T-helper 9 cell (primary cell): ENCODE results near the gene SWT1.
A peak's percentile ranks its signal among the peaks of the same experiment; 100 is the strongest.

Source experiments
- DNase-seq: peaks from one replicate; pipeline ENCODE4 v3.0.0-alpha.2; 2020
- total RNA-seq, 2 donors: gene quantifications; one replicate each; lab custom pipeline; 2026; lab: John Stamatoyannopoulos, UW

The SWT1 gene, protein sequence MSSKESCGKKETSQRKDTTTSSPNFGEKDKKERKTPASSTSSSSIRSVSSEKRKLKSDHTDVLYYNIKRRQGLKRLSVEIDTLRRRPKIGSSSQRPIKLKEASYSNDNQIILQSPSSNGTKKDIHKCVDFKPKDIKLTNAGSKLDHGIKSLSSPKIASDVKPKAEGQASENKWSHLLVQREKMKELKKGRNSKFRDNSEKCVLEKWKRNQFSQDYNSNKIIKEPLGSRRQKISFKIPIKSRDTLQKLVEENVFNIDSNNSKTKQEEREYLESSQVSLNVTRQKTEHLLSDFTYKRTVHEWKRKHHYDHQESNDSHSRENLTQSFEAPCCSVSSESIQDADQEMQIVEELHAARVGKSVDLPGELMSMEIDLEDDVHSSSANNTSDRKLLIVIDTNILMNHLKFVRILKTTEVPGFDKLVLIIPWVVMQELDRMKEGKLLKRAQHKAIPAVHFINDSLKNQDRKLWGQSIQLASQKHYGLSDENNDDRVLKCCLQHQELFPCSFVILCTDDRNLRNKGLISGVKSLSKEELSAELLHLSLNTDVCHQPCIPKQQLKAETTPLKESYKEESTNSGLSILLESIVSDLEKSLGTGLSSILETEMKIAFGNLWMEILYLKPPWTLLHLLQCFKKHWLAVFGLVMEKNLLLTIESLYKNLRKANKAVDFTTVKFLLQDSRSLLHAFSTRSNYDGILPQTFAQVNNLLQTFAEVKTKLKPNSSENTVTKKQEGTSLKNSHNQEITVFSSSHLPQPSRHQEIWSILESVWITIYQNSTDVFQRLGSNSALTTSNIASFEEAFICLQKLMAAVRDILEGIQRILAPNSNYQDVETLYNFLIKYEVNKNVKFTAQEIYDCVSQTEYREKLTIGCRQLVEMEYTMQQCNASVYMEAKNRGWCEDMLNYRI
- total RNA-seq = 19.1 to 24.6 reads per million in 2 donors

- peak; percentile 97 for DNase-seq
Observed at GRCh38 chr1:185156854-185157598, at the start of gene SWT1, which contains the start of gene TRMT1L. Gene SWT1 (plus strand): TSS chr1:185157167. CDS start chr1:185160842, 3,675 bp downstream. Gene TRMT1L (minus strand): TSS chr1:185156953. CDS start chr1:185156712, 241 bp downstream.

DNA sequence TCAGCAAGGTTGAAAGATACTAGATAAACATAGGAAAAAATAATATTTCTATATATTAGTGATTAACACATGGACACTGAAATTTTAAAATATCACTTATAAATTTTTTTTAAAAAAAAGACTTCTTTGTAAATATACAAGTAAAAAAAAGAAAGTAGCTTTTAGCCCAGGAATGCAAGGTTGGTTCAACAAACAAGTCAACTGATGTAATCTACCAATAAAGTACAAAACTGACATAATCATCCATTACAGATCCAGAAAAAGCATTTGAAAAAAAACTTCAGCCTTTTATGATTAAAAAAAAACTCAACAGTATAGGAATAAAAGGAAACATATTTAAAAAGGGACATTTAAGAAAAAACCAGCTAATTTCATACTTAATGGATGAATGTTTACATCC is 48.6 kb upstream of the SWT1 start:
- no peak for DNase-seq

DNA sequence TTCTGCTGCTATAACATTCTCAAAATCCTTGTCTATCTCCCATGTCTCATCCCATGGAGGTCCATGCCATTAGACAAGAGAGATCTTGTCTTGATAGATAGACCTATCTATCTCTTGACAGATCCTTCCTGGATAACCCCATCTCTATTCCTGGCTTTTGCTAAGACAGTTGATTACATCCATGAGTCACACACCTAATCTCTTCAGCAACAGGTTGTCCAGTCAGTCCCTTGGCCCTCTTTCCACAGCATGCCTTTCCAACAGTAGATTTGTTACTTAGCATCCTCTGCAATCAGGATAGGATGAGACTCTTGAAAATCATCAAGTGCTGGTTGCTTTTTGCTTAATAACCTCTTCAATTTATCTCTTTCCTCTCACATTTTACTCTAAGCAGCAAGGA is 46.8 kb upstream of the SWT1 start:
- no peak for DNase-seq

DNA sequence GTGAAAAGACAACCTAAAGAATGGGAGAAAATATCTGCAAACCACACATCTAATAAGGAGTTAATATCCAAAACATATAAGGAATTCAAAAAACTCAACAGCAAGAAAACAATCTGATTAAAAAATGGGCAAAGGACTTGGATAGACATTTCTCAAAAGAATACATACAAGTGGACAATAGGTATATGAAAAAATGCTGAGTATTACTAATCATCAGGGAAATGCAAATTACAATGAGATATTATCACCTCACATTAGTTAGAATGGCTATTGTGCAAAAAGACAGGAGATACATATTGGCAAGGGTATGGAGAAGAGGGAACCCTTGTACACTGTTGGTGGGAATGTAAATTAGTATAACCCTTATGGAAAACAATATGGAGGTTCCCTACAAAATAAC is 45.1 kb upstream of the SWT1 start:
- DNase-seq = no peak

DNA sequence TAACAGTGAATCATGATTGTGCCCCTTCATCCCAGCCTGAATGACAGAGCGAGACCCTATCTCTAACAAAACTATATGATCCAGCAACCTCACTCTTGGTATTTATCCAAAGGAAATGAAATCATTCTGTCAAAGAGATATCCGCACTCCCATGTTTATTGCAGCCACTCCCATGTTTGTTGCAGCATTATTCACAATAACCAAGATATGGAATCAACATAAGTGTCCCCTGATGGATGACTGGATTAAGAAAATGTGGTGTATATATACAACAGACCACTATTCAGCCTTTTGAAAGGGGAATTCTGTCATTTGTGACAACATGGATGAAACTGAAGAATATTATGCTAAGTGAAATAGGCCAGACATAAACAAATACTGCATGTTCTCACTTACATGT is 44.6 kb upstream of the SWT1 start:
- no peak for DNase-seq

DNA sequence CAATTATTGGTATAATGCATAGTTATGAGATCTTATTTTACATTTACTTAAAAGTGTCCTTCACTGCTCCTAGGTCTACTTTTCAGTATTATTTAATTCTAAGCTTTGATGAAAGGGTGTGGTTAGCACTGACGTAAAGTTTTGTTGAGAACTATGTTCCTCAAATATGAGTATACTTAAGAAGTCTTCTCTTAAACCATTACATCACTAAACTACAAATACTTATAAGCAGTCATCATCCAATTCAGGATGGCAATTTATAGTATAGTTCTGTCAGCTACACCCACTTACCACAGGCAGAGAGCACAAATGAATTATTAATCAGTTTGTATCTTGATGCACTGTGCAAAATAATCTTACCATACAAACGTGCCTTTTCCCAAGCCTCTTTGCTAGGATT is 27.3 kb upstream of the SWT1 start:
- no peak for DNase-seq

DNA sequence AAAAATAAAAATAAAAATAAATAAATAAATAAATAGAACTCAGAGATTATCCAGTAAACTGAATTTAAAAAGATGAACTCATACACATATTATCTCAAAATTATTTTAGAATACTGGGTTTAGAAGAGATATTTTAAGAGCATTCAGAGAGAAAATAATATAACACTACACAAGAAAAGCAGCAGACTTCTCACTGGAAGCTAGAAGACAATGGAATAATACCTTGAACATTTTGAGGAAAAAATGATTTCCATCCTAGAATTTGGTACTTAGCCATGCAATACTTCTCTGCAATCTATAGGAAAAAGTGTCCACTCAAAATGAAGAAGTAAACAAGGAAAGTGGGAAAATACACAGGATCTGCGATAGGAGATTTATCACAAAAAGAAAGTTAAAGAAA is 24.4 kb upstream of the SWT1 start:
- DNase-seq = no peak

- DNase-seq = no peak
Observed at GRCh38 chr1:185137896-185138545, 18.9 kb upstream of the SWT1 start.

GRCh38 chr1:185139246-185139645 is 17.7 kb upstream of the SWT1 start:
- DNase-seq = no peak

- no peak for DNase-seq
Observed at GRCh38 chr1:185144233-185144632, 12.7 kb upstream of the SWT1 start.

DNA sequence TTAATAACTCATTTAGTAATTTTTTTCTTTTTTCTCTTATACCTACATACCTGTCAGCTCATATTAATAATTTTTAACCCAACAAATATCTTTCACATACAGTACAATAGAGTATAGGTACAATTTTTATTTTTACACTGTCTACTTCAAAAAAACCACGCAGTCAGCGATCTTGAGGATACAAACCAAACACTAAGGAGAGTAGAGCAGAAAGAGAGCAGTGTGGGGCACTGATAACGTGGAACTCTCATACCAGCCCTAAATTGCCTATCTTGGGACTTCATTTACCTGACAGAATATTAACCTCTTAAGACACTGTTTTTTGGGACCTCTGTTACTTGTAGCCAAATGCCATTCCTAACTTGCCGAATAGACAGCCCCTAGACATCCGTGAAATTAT is 5.8 kb upstream of the SWT1 start:
- DNase-seq = no peak

GRCh38 chr1:185152187-185152767 is 4.7 kb upstream of the SWT1 start:
- DNase-seq = no peak

DNA sequence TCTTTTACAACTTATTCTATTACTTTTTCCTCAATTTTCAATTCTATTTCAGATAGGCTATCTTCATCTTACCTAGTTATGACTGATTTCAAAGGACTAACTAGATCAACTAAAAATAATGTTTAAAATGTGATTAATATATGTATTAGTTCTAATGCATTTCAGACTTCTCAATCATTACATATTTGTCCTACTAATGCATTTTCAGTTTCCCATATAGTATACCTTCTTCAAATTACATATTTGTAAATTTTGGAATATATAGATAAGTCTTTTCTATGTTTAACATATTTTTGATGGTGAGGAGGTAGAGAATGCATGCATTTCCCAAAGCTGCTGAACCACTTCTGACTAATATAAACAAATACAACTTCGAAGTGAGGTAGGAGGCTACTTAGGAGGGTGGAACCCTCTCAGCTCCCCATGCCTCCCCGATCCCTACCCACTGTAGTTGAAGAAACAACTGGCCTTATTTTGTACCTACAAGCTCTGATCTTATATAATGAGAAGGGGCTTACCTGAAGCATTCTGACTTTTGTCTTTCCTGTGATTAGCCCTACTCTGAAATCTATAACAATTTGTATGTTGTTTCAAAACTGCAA is 2.0 kb upstream of the SWT1 start:
- DNase-seq = no peak

- DNase-seq = no peak
Observed at GRCh38 chr1:185155600-185156287, 1.2 kb upstream of the SWT1 start.

- no peak for DNase-seq
Observed at GRCh38 chr1:185156288-185156853, 596 bp upstream of the SWT1 start.

- DNase-seq = no peak
Observed at GRCh38 chr1:185157599-185158412, 839 bp downstream of the SWT1 start.

DNA sequence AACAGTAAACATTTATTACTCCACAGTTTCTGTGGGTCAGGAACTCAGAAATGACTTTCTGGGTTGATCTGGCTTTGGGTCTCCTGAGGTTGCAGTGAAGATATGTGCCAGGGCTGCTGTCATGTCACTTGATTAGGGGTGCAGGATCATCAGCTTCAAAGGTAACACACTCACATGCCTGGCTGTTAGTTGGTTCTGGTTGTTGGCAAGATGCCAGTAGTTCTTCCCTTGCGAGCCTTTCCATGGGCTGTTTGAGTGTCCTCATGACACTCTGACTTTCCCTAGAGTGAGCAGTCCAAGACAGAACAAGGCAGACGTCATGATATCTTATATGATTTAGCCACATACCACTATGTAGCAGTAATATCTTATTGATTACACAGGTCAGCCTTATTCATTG is 1.8 kb downstream of the SWT1 start:
- DNase-seq = no peak

DNA sequence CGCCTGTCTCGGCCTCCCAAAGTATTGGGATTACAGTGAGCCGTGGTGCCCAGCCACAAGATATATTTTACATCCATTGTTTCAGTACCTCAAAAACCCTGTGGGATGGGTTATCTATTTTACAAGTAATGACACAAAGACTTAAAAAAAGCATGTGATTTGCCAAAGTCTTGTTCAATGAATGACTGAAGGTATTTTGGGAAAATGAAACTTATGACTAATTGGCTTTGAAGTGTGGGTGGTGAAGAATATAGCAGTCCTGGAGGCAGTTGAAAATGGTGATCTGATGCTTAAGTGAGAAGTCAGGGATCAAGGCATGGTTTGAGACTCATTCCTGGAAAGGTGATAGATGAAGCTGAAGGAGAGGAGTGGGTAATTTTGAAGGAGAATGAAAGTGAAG is 3.0 kb downstream of the SWT1 start:
- DNase-seq = no peak

- DNase-seq = no peak
Observed at GRCh38 chr1:185162491-185162890, 5.5 kb downstream of the SWT1 start.

GRCh38 chr1:185166106-185166505 is 9.1 kb downstream of the SWT1 start:
- no peak for DNase-seq
